GM12878 (cell line): ENCODE results near the gene CSTPP1. TPM values are rescaled to one million over a fixed set of nuclear protein-coding genes. Genes with fewer than 3 reads are reported as not detected.

Source experiments
- ATAC-seq: fragments of 200-7000 bp; cut with Tn5 transposase; 3 replicates; pipeline ENCODE4 v1.9.1; 2020; ENCODE audit warnings: mild to moderate bottlenecking, moderate library complexity
- BruUV-seq: library from RNA; stranded (reverse); fragments of 400-500 nt; replicated peaks from 2 replicates; lab custom pipeline; 2021; lab: Mats Ljungman, UMichigan
- CTCF ChIA-PET: fragments of 300-600 bp; sonication (Branson Sonifier 250); formaldehyde crosslinking; extraction: SDS; loops from one replicate; lab custom pipeline; 2021; ENCODE audit warnings: inconsistent platforms; lab: Yijun Ruan, JAX
- POLR2A ChIA-PET: fragments of 350-600 bp; formaldehyde crosslinking; extraction: SDS; loops from one replicate; lab custom pipeline; 2021; ENCODE audit warnings: inconsistent platforms; lab: Charles Lee
- RAD21 ChIA-PET: fragments of 300-600 bp; sonication (Branson Sonifier 250); formaldehyde crosslinking; loops from one replicate; lab custom pipeline; 2023; ENCODE audit warnings: antibody characterized with exemption; ENCODE audit not compliant: unreplicated experiment; lab: Charles Lee
- SMC1A ChIA-PET: fragments of 300-600 bp; sonication (Branson Sonifier 250); formaldehyde crosslinking; loops from one replicate; lab custom pipeline; 2023; ENCODE audit not compliant: unreplicated experiment, uncharacterized antibody; lab: Charles Lee
- DNase-seq: peaks from one replicate; pipeline ENCODE4 v3.0.0-alpha.2; 2011; ENCODE audit warnings: low read depth, low spot score
- FAIRE-seq: peaks from 3 replicates; lab custom pipeline; 2011; peaks lifted over from hg19 to GRCh38; lab: Jason Lieb, UNC
- H2AFZ ChIP-seq: 2 replicates; pipeline ENCODE4 v1.6.0; 2011; ENCODE audit warnings: low read depth, low read length, control low read depth; ENCODE audit not compliant: control insufficient read depth
- H3K27ac ChIP-seq: 2 replicates; pipeline ENCODE4 v1.5.1; 2011; ENCODE audit warnings: control low read depth; ENCODE audit not compliant: control insufficient read depth, insufficient read depth
- H3K27me3 ChIP-seq, 2 experiments: replicated peaks in 1 of 2; 2 replicates each; pipeline versions ENCODE4 v1.6.0 to v1.6.1; 2011; ENCODE audit warnings: low read length in 1 of 2; ENCODE audit not compliant: control insufficient read depth in 2 of 2, insufficient read depth in 2 of 2
- H3K36me3 ChIP-seq, 2 experiments: 2 replicates each; pipeline ENCODE4 v1.5.1; 2011; ENCODE audit warnings: low read length in 1 of 2; ENCODE audit not compliant: control insufficient read depth in 2 of 2, insufficient read depth in 2 of 2
- H3K4me1 ChIP-seq: 2 replicates; pipeline ENCODE4 v1.6.1; 2011; ENCODE audit warnings: mild to moderate bottlenecking, low read length, moderate library complexity, mixed read lengths; ENCODE audit not compliant: control insufficient read depth, insufficient read depth
- H3K4me2 ChIP-seq: 2 replicates; pipeline ENCODE4 v1.6.0; 2011; ENCODE audit warnings: control low read depth; ENCODE audit not compliant: control insufficient read depth, insufficient read depth
- H3K4me3 ChIP-seq: fragments of 200-600 bp; sonication (generic); 2 replicates; pipeline ENCODE4 v1.5.1; 2016
- H3K79me2 ChIP-seq: 2 replicates; pipeline ENCODE4 v1.6.0; 2011; ENCODE audit warnings: low read length; ENCODE audit not compliant: control insufficient read depth, insufficient read depth
- H3K9ac ChIP-seq: 2 replicates; pipeline ENCODE4 v1.8.0; 2011; ENCODE audit warnings: low read length, control low read depth, mixed read lengths; ENCODE audit not compliant: control insufficient read depth, insufficient read depth
- H3K9me3 ChIP-seq: replicated peaks from 3 replicates; pipeline ENCODE4 v1.5.1; 2011; ENCODE audit warnings: mild to moderate bottlenecking, low read length; ENCODE audit not compliant: control insufficient read depth, insufficient read depth
- H4K20me1 ChIP-seq: 2 replicates; pipeline ENCODE4 v1.6.0; 2011; ENCODE audit not compliant: control insufficient read depth, insufficient read depth
- ETV6 ChIP-seq, 2 experiments: fragments of 450-650 bp in 1 of 2; IDR thresholded peaks in 1 of 2; conservative IDR thresholded peaks in 1 of 2; 2 replicates each; pipeline ENCODE4 v1.6.1; 2014; ENCODE audit warnings: antibody characterized with exemption in 1 of 2, borderline replicate concordance in 1 of 2, low read depth in 1 of 2, mild to moderate bottlenecking in 1 of 2, moderate library complexity in 1 of 2
- EZH2 ChIP-seq: IDR thresholded peaks from 2 replicates; pipeline ENCODE4 v1.6.1; 2012; ENCODE audit warnings: low read depth, mild to moderate bottlenecking, control low read depth, inconsistent platforms, low read length, borderline replicate concordance; ENCODE audit not compliant: control insufficient read depth
- HDAC2 ChIP-seq: fragments of 200-600 bp; sonication (generic); IDR thresholded peaks from 2 replicates; pipeline ENCODE4 v1.6.1; 2017
- HDAC6 ChIP-seq: fragments of 200-600 bp; sonication (generic); IDR thresholded peaks from one replicate; pipeline ENCODE4 v1.8.0; 2017; ENCODE audit warnings: antibody characterized with exemption; ENCODE audit not compliant: unreplicated experiment
- SMC3 ChIP-seq: IDR thresholded peaks from 2 replicates; pipeline ENCODE4 v1.6.1; 2011; ENCODE audit warnings: low read length, improper control_type of control experiment, borderline replicate concordance
- STAT3 ChIP-seq: IDR thresholded peaks from 2 replicates; pipeline ENCODE4 v1.6.1; 2011; ENCODE audit warnings: low read depth, low read length, improper control_type of control experiment
- SUZ12 ChIP-seq: fragments of 200-600 bp; sonication (generic); IDR thresholded peaks from one replicate; pipeline ENCODE4 v1.6.1; 2018; ENCODE audit warnings: antibody characterized with exemption, mild to moderate bottlenecking; ENCODE audit not compliant: unreplicated experiment
- ZZZ3 ChIP-seq: IDR thresholded peaks from 2 replicates; pipeline ENCODE4 v1.6.1; 2011; ENCODE audit warnings: low read depth; ENCODE audit not compliant: control insufficient read depth, insufficient read length
- WGBS: methylation state at CpG from one replicate; pipeline ENCODE4 v1.1.6; 2016; ENCODE audit warnings: low lambda C conversion rate; ENCODE audit not compliant: insufficient replicate concordance, insufficient coverage; ENCODE audit errors: missing lambda C conversion rate; 5-methylcytosine and 5-hydroxymethylcytosine counted together
- in situ Hi-C: fragments of 300-500 bp; cut with MboI; formaldehyde crosslinking; loops from 9 replicates; pipeline ENCODE4 v1.14.3; 2018; ENCODE audit warnings: mixed read lengths
- intact Hi-C: fragments of 100-400 bp; cut with micrococcal nuclease; formaldehyde crosslinking; loops from one replicate; pipeline ENCODE4 v1.14.2; 2022; ENCODE audit not compliant: unreplicated experiment
- polyA plus RNA-seq, 11 experiments: library from polyadenylated mRNA; depleted of rRNA in 4 of 11; unstranded in 6 of 11; stranded (reverse) in 5 of 11; fragments of >200 nt; fragmentation: Nextera tagmentation in 4 of 11; fragmentation: Illumina TruSeq in 1 of 11; extraction: Ambion mirVana in 4 of 11; extraction: Trizol in 1 of 11; gene quantifications; 1 replicate in 1 of 11; 2 replicates in 10 of 11; pipeline versions ENCODE4 v1.2.1 to v1.2.3, GENCODE V29; 2011 to 2016; ENCODE audit warnings: inconsistent platforms in 2 of 11, missing spikeins in 2 of 11, low read depth in 1 of 11
- total RNA-seq, 4 experiments: library from RNA; depleted of rRNA in 3 of 4; stranded (reverse); fragments of >200 nt in 3 of 4; fragmentation: Illumina TruSeq in 1 of 4; extraction: Trizol in 1 of 4; gene quantifications; 2 replicates each; pipeline versions ENCODE4 v1.2.1 to v1.2.3, GENCODE V29; 2013 to 2021

The CSTPP1 gene
- total and polyA plus RNA-seq, 10 of the 15 experiments (the other 5 are each of a cell fraction or from before 2014, with no cell fraction given) = 7.1 to 23.4 (median 17.5) TPM

- no peak for TF ChIP-seq SMC3
- TF ChIP-seq ETV6 (conservative IDR thresholded peaks at IDR 0.05 in 1 of 2, IDR thresholded peaks at IDR 0.05 in 1 of 2; ENCODE audit: borderline replicate concordance in 1 of 2, low read depth in 1 of 2) = no peak
- TF ChIP-seq HDAC2 = no peak
Measured at GRCh38 chr11:46949297-46949696, 12.7 kb downstream of the CSTPP1 start (continued).

DNA sequence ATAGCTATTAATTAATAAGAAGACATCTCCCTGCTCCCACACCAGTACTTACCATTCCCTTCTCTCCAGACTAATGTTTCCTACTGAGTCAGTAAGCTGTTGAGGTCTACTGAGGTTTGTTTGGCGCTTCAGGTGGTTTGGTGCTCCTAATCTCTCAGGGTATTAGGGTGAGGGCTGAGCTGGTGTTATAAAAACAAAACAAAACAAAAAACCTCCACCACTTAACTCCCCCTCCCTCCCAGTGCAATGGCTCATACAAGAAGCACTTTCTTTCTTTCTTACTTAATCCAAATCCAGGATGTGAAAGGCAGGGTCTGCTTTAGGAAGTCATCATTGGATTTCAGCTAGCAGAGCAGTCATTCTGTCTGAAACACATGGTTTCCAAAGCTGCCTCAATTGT, 15.3 kb downstream of the CSTPP1 start:
- no peak for DNase-seq
- SMC1A ChIA-PET = interaction anchor here (0.9 kb wide), 1 partner anchor 15 kb away, joined by 3 read pairs; the partner anchor contains the start of gene CSTPP1
- in situ Hi-C loops = no loop called here
- no peaks in the 10 kb centered on the region for H4K20me1 ChIP-seq
- H3K4me2 ChIP-seq = no peak overlapping the region
- ATAC-seq = no peak
- H3K36me3 ChIP-seq = no peaks in the 10 kb centered on the region
- no peaks in the 10 kb centered on the region for H3K27me3 ChIP-seq
- POLR2A ChIA-PET = interaction anchor here (0.5 kb wide), 1 partner anchor 808 kb away, joined by 5 read pairs; no protein-coding TSS in a partner anchor
- WGBS = 94% methylated on average over 1 of the region's 1 CpG
- H2AFZ ChIP-seq = no peak overlapping the region
- H3K9me3 ChIP-seq = no peaks in the 10 kb centered on the region
- H3K27ac ChIP-seq = no peak overlapping the region
- no peaks in the 10 kb centered on the region for H3K79me2 ChIP-seq
- no TSS peak for BruUV-seq
- FAIRE-seq = no peak
- no peak overlapping the region for H3K4me3 ChIP-seq
- H3K9ac ChIP-seq = no peak overlapping the region
- no peaks in the 10 kb centered on the region for H3K4me1 ChIP-seq
- intact Hi-C loops = no loop called here
- TF ChIP-seq STAT3 (no peak), EZH2 (no peak), ZZZ3 (no peak), SUZ12 (no peak), HDAC6 (no peak)
- RAD21 ChIA-PET = interaction anchor here (1.2 kb wide), 1 partner anchor 16 kb away, joined by 3 read pairs; no protein-coding TSS in a partner anchor
- CTCF ChIA-PET = interaction anchor here (0.5 to 1.3 kb wide), 4 partner anchors 9 to 901 kb away, joined by 3 to 4 read pairs (median 4); partner anchors contain the start of gene CSTPP1
